Measurements from ENCODE around the gene AOC1.

GRCh38 chr7:150852371-150852905, at the start of gene AOC1:
- TF ChIP-seq POLR2AphosphoS5 (IDR thresholded peaks at IDR 0.05; ENCODE audit: low read length): no peak
- no peak for TF ChIP-seq CTCF (IDR thresholded peaks at IDR 0.05 in 2 of 3, conservative IDR thresholded peaks at IDR 0.05 in 1 of 3; ENCODE audit: control insufficient read depth in 2 of 3, extremely low read depth in 1 of 3, insufficient read depth in 1 of 3, low read depth in 3 of 3, low read length in 3 of 3)
- TF ChIP-seq EP300 (IDR thresholded peaks at IDR 0.05; ENCODE audit: borderline replicate concordance in 1 of 2, control insufficient read depth in 1 of 2, low read depth in 2 of 2, low read length in 2 of 2): no peak
- no peak for TF ChIP-seq POLR2A (IDR thresholded peaks at IDR 0.05; ENCODE audit: low read depth, low read length)
- no peak for TF ChIP-seq USF2 (IDR thresholded peaks at IDR 0.05; ENCODE audit: borderline replicate concordance, low read depth, low read length)
- TF ChIP-seq RAD21 (IDR thresholded peaks at IDR 0.05; ENCODE audit: insufficient read depth, low read depth, low read length): no peak
- no peak for TF ChIP-seq HDAC2 (IDR thresholded peaks at IDR 0.05)
- no peak for TF ChIP-seq YY1 (IDR thresholded peaks at IDR 0.05; ENCODE audit: low read depth, low read length)
- TF ChIP-seq CHD4 (IDR thresholded peaks at IDR 0.05): no peak

Data from GM12878 (cell line).